GM18499 (cell line): ENCODE data around the gene PDAP1.
"Not testable (repeated sequence)": the region's sequence is repeated elsewhere in the genome, so short reads cannot be mapped to it uniquely, and the experiment has no call there.

Experiments
- ATAC-seq: cut with Tn5 transposase; IDR thresholded peaks from one replicate; pipeline ENCODE4 v1.9.1; 2021; ENCODE audit warnings: moderate number of reproducible peaks; ENCODE audit not compliant: insufficient read depth, unreplicated experiment

Gene PDAP1

DNA sequence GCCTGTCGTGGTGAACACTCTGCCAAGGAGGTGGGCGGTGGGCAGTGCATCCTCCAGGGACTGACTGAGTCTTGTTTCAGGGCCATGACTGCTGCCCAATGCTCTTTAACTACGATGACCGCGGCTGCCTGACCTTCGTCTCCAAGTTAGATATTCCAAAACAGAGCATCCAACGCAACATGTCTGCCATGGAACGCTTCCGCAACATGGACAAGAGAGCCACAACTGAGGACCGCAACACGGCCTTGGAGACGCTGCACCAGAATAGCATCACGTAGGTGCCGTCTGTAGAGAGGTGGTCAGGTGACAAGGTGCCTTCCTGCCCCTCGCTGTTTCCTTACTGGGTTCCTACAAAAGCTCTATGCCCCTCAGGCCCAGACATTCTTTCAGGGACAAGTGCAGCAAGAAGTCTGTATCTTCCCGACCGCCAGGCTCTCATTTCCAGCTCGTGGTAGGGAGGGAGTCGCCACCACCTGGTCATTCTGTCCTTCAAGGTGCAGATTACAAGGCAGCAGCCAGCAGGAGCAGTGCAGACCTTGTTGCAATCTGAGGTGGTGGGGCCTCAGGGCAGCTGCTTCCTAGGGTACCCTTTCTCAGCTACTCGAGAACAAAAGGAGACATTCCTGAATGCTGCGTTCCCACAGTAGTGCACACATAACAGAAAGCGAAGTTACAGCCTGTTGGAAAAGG is 48.8 kb downstream of the PDAP1 start:
- no peak for ATAC-seq

DNA sequence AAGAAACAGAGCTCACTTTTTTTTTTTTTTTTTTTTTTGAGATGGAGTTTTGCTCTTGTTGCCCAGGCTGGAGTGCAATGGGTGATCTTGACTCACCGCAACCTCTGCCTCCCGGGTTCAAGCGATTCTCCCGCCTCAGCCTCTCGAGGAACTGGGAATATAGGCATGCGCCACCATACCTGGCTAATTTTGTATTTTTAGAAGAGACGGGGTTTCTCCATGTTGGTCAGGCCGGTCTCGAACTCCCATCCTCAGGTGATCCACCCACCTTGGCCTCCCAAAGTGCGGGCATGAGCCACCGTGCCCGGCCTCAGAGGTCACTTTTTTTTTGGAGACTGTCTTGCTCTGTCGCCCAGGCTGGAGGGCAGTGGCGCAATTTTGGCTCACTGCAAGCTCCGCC is 49.9 kb downstream of the PDAP1 start:
- not testable (repeated sequence) for ATAC-seq

DNA sequence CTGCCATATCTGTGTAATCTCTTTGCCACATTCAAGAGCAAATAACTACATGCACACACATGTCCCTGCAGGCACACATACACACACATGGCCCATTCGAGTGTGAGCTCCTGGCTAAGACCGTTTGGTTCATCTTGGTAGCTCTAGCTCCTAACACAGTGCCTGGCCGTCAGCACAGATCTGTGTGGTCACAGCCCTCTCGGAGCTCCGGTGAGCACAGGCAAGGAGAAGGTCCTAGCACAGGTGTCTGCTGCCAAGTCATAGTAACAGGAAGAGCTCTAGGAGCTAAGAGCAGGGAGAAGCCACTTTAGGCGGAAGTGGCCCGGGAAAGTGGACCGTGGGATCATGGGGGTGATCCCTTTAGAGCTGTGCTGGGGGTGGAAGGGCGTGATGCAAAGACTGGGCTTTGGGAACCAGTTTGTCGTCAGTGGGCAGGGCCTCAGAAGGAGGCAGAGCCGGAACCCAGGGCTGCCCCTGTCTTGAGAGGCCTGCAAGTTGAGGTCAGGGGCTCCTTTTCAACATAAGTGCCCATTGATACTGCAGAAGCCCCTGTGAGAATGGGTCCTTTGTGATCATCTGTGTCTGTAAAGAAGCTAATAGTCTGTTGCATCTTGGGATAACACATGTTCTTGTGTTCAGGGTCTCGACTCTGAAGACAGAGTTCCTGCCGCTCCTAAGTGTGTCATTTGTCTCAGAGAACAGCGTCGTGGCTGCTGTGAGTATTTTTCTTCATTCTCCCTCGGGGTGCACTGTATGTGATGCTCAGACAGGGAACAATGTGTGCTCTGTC is 50.5 kb downstream of the PDAP1 start:
- no peak for ATAC-seq

DNA sequence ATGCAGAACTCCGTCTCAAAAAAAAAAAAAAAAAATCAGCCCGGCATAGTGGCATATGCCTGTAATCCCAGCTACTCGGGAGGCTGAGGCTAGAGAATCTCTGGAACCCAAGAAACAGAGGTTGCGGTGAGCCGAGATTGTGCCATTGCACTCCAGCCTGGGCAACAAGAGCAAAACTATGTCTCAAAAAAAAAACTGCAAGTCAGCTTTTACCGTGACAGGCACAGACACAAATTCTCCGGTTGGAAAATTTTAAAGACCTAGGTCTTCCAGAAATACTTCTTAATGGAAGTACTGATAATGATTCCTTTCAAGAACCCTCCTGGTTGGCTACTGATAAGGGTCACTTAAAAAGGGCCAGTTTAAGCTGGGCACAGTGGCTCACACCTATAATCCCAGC is 53.3 kb downstream of the PDAP1 start:
- no peak for ATAC-seq

DNA sequence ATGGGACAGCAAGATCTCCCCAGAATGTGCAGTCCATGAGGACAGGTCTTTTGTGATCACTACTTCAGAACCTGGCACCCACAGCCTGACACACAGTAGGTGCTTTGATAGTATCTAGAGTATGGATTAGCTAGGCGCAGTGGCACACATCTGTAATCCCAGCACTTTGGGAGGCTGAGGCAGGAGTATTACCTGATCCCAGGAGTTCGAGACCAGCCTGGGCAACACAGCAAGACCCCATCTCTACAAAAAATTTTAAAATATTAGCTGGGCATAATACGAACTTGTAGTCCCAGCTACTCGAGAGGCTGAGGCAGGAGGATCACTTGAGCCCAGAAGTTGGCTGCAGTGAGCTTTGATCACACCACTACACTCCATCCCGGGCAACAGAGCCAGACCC is 56.1 kb downstream of the PDAP1 start:
- ATAC-seq = no peak

DNA sequence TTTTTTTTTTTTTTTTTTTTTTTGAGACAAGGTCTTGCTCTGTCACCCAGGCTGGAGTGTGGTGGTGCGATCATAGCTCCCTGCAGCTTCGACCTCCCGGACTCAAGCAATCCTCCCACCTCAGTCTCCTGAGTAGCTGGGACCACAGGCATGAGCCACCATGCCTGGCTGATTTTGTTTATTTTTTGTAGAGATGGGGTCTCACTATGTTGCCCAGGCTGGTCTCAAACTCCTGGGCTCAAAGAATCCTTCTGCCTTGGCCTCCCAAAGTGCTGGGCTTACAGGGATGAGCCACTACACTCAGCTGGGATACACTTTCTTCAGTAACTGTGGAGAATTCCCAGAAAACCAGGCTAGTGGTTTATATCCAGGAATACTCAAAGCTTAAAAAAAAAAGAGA is 57.8 kb downstream of the PDAP1 start:
- not testable (repeated sequence) for ATAC-seq
